Left ventricle myocardium inferior (tissue), 1 donor: ENCODE measurements around the gene MX2. TPM values are rescaled to one million over a fixed set of nuclear protein-coding genes. Genes with fewer than 3 reads are reported as not detected.
A peak's percentile ranks its signal among the peaks of the same experiment; 100 is the strongest.

Experiments used
- DNase-seq: peaks from one replicate; pipeline ENCODE4 v3.0.0-alpha.2; 2020
- H3K27ac ChIP-seq: fragments of 200-600 bp; replicated peaks from 2 replicates; pipeline ENCODE4 v1.8.0; 2021
- H3K27me3 ChIP-seq: fragments of 200-600 bp; 2 replicates; pipeline ENCODE4 v1.8.0; 2021; ENCODE audit warnings: low read depth
- H3K36me3 ChIP-seq: fragments of 200-600 bp; 2 replicates; pipeline ENCODE4 v1.8.0; 2021
- H3K4me1 ChIP-seq: fragments of 200-600 bp; 2 replicates; pipeline ENCODE4 v1.8.0; 2021
- H3K4me3 ChIP-seq: fragments of 200-600 bp; 2 replicates; pipeline ENCODE4 v1.8.0; 2021; ENCODE audit warnings: mild to moderate bottlenecking, moderate library complexity
- H3K9me3 ChIP-seq: fragments of 200-600 bp; replicated peaks from 2 replicates; pipeline ENCODE4 v1.8.0; 2021
- CTCF ChIP-seq: fragments of 200-600 bp; IDR thresholded peaks from 2 replicates; pipeline ENCODE4 v1.8.0; 2021; ENCODE audit warnings: antibody characterized with exemption, mild to moderate bottlenecking, borderline replicate concordance
- intact Hi-C: fragments of 100-400 bp; cut with micrococcal nuclease; formaldehyde crosslinking; loops from one replicate; pipeline ENCODE4 v1.11.0; 2022
- total RNA-seq: library from RNA; stranded (reverse); fragmentation: NEBNext Ultra II Directional; extraction: Animal tissue kit (Norgen Biotek cat#: 25700); gene quantifications from one replicate; pipeline ENCODE4 v1.2.1, GENCODE V29; 2021
- donor health status: DM: no; HTN: yes; CAD: no; lungs with severe emphysema.

MX2 gene
- total RNA-seq, 1 donor from 2014 or later, result 5.4 TPM

GRCh38 chr21:41393876-41394465 is 32.1 kb downstream of the MX2 start:
- Histone ChIP-seq H3K4me3 (no peak overlapping the region), H3K36me3 (peaks cover 53% of the 10 kb centered on the region), H3K27me3 (peaks cover 13% of the 10 kb centered on the region), H3K4me1 (no peaks in the 10 kb centered on the region), H3K9me3 (no peaks in the 10 kb centered on the region), H3K27ac (no peak overlapping the region)
- no peak for TF ChIP-seq CTCF
- no peak for DNase-seq
- intact Hi-C loops, result no loop called here

DNA sequence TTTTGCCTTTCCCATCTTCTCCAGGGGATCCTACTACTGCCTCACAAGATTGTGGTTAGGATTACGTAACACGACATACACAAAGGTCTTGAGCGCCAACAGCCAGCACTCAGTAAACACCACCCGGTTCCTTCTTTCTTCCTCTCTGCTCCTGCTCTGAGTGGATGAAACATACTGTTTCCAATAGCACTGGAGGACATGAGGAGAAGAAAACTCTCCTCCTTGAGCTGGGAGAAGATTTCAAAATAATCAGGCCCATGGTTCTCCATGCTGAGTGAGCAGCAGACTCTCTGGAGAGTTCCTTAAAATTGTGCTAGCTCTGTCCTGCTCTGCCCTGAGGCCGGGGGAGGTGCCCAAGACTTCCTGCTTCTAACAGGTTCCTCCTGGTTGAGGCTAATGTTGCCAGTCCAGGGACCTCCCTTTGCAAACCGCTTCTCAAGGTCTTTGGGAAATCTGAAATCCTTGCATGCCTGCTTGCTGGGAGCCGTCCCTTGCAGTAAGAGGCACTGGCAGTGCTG is 34.8 kb downstream of the MX2 start:
- Histone ChIP-seq H3K27ac (no peak overlapping the region), H3K36me3 (peaks cover 51% of the 10 kb centered on the region), H3K4me3 (no peak overlapping the region), H3K27me3 (peaks cover 13% of the 10 kb centered on the region), H3K9me3 (no peaks in the 10 kb centered on the region), H3K4me1 (no peaks in the 10 kb centered on the region)
- DNase-seq, result peak; percentile 33
- intact Hi-C loops, result no loop called here
- no peak for TF ChIP-seq CTCF

GRCh38 chr21:41397471-41397891 is 35.7 kb downstream of the MX2 start:
- intact Hi-C loops, result no loop called here
- no peaks in the 10 kb centered on the region for H3K9me3 ChIP-seq
- H3K27me3 ChIP-seq, result peaks cover 13% of the 10 kb centered on the region
- H3K4me3 ChIP-seq, result no peak overlapping the region
- H3K4me1 ChIP-seq, result no peaks in the 10 kb centered on the region
- no peak for DNase-seq
- no peak overlapping the region for H3K27ac ChIP-seq
- H3K36me3 ChIP-seq, result peaks cover 53% of the 10 kb centered on the region
- no peak for TF ChIP-seq CTCF

- Histone ChIP-seq H3K27me3 (peaks cover 10% of the 10 kb centered on the region), H3K9me3 (no peaks in the 10 kb centered on the region), H3K27ac (no peak overlapping the region), H3K4me1 (no peaks in the 10 kb centered on the region), H3K4me3 (no peak overlapping the region), H3K36me3 (peaks cover 58% of the 10 kb centered on the region)
- no peak for TF ChIP-seq CTCF
- no peak for DNase-seq
- intact Hi-C loops, result no loop called here
Measured at GRCh38 chr21:41398251-41398650, 36.4 kb downstream of the MX2 start.

DNA sequence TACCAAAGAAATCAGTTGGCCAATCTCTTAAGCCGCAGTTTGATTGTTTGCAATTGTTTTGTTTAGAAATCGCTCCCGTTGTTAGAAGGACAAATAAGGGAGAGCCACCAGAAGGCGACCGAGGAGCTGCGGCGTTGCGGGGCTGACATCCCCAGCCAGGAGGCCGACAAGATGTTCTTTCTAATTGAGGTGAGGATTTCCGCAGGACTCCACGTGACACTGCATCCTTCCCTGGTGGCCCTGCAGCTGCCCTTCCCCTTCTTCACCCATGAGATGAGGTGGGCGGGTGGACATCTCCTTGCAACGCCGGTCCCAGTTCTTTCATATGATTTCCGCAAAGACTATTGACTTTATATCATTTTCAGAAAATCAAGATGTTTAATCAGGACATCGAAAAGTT is 37.0 kb downstream of the MX2 start:
- peaks cover 59% of the 10 kb centered on the region for H3K36me3 ChIP-seq
- no peak for DNase-seq
- H3K27ac ChIP-seq, result no peak overlapping the region
- H3K27me3 ChIP-seq, result peaks cover 5% of the 10 kb centered on the region
- intact Hi-C loops, result no loop called here
- H3K9me3 ChIP-seq, result no peaks in the 10 kb centered on the region
- TF ChIP-seq CTCF, result no peak
- no peaks in the 10 kb centered on the region for H3K4me1 ChIP-seq
- H3K4me3 ChIP-seq, result no peak overlapping the region
